HT-29 (cell line): ENCODE results near the gene SKI. TPM values are rescaled to one million over a fixed set of nuclear protein-coding genes. Genes with fewer than 3 reads are reported as not detected.
"Not testable (repeated sequence)": the region's sequence is repeated elsewhere in the genome, so short reads cannot be mapped to it uniquely, and the experiment has no call there.

Experiments
- DNase-seq: peaks from one replicate; pipeline ENCODE4 v3.0.0-alpha.2; 2015; ENCODE audit warnings: low spot score
- total RNA-seq: library from RNA; depleted of rRNA; stranded (reverse); fragments of >200 nt; shearing (Covaris generic); gene quantifications from 2 replicates; pipeline ENCODE4 v1.2.3, GENCODE V29; 2014

SKI gene
- total RNA-seq, 1 experiment from 2014 or later, result 15.2 TPM

DNA sequence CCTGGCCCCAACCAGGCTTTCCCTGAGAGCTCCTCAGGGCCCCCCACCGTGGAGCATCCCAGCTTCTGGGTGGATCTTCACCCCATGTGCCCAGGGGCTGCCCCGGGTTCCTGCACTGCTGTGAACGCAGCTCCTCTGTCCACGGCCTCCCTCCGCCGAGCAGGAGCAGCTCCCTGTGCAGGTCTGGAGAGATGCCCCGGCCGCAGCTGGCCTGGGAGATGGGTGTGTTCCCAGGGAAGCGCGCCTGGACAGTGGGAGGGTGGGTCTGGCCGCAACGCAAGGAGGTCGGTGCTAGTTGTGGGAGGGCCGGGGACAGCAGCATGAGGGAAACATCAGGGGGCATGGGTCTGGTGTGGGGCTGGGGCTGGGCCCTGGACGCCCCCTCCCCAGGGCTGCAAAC lies 91.9 kb downstream of the SKI start:
- DNase-seq, result no peak

DNA sequence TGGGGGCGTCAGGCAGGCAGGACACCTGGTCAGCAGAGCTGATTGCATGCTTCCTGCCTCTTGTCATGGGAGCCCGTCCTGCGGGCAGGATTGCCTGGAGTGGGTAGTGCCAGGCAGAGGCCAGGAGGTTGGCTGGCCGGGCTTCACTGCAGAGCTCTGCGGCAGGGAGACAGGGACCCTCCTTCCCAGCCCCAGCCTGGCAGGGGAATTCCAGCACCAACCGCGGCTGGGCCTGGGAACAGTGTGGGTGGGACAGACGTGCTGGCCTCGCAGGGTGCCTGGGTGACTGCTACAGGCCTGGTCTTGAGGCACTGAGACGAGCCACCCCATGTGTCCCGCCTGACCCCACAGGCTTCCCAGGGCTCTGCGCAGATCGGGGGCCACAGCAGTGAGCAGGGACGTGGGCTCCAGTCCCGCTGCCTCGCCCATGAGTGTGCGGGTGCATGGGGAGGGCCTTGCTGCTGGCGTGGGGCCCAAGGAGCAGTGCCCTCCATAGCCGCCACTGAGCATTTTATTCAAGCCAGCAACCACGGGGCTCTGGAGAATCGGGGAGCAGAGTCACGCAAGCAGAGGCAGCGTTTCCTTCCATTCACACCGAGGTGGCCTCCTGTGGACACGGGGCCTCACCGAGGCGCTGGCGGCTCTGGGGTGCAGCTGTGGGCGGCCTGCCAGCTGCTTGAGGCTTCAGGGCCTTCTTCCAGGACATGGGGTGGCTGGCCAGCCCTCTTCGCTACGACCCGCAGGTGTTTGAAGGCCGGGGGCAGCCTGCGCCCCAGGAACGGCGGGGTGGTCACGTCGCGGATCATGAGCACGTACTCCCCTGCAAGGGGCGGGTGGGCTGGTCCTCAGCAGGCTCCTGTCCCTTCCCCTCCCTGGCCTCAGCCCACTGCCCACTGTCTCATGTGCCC lies 92.9 kb downstream of the SKI start:
- no peak for DNase-seq

DNA sequence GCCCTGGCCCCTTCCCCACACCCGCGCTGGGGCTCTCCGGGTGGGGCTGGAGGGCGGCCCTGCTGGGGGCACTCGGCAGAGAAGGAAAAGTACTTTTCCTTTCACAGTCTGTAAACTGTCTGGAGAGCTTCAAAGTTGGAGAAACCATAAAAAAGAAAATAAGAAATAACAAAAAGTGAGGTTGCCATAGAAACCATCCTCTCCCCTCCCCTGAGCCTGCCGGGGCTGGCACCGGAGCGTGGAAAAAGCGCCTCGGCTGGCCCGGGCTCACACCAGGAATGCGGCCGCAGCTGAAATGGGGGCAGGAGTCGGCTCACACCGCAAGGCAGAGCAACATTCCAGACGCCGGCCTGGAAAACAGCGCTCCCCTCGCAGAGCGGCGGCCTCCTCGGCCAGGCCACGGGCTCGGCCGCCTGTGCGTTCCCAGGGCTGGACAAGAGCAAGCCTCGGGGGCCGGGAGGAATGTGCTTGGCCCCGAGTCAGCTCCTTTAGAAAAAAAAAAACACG lies 94.0 kb downstream of the SKI start:
- peak; percentile 56 for DNase-seq

DNA sequence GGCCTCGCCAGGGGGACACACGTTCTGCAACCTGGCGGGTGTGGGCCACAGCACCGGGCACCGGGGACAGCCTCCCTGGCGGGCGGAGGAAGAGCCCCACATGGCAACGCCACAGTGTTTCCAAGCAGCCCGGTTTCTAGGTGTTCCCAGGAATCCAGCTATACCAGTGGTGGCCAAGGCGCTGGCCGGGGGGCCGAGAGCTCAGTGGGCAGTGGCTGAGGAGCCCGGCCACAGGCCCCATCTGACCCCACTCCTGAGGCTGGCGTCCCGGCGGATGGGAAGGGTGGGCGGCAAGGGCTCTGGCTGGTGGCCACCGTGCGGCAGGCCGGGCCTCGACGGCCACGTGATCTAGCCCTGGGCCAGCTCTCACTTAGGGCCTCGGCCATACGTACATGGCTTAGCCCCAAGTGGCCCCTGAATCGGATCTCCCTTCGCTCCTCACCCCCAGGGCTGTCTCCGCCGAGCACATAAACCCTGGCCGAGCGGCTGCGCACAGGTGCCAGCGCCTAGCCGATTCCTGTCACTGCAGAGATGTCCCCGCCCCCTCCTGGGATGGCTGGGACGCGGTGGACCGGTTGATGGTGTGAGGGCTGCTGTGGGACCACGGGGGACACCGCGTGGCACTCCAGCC lies 94.6 kb downstream of the SKI start:
- peak; percentile 61 for DNase-seq

DNA sequence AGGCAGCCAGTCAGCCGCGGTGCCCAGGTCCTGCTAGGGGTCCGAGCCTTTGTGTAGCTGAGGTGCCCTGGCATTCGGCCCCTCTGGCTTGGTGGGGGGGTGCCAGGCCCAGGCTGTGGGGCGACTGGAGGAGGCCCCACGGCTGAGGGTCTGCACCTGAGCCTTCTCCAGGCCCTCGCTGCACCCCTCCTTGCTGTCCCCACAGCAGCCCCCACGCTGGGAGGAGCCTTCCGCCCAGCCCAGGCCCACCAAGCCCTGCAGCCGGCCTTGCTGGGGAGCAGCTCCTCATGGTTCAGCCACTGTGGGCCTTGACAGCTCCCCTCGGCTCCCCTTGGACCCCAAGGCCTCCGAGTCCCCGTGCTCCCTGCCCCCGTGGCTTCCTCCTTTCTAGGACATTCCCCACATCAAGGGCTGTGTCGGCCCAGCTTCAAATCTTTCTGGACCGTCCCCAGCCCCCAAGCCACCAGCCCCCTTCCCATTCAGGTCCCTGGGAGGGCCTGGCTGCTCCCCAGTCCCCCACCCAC lies 95.4 kb downstream of the SKI start:
- no peak for DNase-seq

DNA sequence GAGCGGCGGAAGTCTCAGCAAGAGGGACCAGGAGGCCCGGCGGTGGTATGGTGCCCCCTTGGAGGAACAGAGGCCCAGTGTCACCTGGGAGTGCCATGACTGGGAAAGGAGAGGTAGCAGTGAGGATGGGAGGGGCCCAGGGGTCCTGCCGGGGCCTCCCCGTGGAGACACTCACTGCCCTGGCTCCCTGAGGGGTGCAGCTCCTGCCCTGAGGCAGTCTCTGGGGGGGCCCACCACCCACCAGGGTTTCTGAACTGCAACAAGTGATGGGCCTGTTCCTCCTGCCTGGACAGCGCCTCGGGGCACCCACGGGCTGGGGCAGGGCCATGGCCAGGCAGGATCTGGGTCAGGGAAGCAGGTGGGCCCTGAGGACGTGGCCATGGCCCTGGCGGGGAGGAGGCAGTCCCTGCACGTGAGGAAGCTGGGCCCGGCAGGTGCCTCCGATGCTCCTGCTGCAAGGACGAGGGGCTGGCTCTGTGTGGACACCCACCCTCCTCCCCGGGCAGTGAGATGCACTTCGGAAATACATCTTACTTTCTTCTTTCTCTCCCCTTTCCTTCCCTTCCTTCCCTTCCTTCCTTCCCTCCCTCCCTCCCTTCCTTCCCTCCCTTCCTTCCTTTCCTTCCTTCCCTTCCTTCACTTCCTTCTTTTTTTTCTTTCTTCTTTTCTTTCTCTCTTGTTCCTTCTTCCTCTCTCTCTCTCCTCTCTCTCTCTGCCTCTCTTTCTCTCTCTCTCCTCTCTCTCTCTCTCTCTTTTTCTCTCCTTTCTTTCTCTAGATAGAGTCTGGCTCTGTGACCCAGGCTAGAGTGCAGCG lies 96.6 kb downstream of the SKI start:
- DNase-seq, result no peak

DNA sequence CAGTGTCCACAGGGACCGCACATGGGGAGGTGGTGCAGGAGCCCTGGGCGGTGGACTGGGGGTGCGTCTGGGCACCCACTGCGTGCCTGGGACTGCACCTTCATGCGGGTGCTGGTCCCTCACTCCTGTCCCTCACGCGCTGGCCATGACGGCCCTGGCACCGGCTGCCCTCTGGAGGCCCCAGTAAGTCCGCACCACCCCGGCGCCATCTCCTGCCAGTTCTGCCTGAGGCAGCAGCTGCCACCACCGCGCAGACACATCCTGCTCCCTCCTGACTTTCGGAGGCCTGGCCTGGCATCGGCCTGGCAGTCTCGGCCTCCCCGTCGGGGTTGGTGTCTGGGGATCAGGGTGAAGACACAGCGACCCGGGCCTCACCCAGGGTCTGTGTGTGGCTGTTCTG lies 98.4 kb downstream of the SKI start:
- no peak for DNase-seq

DNA sequence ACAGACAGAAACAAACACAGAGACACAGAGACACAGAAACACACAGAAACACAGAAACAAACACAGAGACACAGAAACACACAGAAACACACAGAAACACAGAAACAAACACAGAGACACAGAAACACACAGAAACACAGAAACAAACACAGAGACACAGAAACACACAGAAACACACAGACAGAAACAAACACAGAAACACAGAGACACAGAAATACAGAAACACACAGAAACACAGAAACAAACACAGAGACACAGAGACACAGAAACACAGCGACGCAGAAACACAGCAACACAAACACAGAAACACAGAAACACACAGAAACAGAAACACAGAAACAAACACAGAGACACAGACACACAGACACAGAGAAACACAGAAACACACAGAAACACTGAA lies 99.0 kb downstream of the SKI start:
- not testable (repeated sequence) for DNase-seq

DNA sequence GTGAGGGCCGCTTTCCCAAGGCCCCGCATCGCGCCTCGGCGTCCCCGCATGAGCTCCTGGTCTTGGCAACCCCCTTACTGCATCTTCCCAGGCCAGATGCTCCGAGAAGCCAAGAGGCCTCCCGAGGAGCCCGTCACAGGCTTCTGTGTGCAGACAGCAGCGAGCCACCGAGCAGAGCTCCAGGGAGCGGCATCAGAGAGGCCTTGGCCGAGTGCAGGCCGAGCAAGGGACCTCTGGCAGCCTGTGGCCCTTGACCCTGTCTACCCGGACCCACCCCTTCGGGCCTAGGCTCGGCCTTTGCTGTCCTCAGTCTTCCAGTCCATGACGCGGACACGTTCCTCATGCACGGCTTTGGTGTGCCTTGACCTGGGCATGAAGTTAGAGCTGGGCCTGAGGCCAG lies 99.7 kb downstream of the SKI start:
- no peak for DNase-seq

DNA sequence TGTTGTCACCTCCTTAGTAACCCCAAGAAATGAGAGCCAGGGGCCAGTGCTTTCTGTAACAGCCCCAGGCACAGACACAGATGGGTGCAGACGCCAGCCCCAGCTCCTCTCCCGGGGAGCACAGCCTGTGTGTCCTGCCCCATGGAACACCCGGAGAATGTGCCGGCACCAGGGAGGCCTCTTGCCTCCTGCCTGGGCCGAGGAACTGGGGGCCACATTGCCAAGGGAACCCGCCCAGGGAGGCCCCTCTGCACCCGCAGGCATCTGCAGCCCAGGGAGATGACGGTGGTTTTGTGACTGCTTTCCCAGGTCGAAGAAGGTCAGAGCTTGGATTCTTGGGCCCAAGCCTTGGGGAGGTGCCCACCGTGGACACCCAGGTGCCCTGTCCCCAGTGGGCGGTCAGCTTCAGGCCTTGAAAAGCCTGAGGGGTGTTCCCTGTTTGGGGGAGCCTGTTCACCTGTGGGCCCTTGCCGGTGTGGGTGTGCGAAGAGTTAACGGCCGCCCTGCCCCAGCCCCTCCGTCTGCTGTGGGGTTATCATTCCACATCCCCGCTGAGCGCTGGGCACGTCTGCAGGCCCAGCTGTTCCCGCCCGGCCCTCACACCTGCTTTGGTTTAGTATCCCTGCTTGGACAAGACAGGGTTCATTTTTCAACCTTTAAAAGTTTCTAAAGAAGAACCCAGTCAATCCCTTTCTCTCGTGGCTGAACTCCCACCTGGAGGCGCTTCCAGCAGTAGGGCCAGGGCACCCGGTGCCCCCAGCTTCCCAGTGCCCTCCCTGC lies 100.7 kb downstream of the SKI start:
- no peak for DNase-seq

DNA sequence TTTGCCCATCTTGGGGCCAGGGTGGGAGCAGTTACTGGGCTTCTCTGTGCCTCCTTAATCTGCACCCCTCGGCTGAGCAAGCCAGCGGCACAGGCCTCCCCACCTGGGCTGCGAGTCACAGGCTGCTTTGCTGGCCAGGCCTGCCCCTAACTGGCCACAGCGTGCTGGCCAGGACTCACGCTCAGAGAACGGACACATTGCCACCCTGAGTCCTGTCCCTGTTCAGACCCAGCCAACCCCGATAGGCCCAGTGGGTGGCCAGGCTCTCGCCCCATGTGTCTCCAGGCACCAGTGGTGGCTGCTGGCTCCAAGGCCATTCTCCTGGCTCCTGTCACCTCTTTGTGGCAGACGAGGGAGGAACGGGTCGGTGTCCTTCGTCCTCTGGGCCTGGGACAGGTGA lies 101.9 kb downstream of the SKI start:
- DNase-seq, result no peak

DNA sequence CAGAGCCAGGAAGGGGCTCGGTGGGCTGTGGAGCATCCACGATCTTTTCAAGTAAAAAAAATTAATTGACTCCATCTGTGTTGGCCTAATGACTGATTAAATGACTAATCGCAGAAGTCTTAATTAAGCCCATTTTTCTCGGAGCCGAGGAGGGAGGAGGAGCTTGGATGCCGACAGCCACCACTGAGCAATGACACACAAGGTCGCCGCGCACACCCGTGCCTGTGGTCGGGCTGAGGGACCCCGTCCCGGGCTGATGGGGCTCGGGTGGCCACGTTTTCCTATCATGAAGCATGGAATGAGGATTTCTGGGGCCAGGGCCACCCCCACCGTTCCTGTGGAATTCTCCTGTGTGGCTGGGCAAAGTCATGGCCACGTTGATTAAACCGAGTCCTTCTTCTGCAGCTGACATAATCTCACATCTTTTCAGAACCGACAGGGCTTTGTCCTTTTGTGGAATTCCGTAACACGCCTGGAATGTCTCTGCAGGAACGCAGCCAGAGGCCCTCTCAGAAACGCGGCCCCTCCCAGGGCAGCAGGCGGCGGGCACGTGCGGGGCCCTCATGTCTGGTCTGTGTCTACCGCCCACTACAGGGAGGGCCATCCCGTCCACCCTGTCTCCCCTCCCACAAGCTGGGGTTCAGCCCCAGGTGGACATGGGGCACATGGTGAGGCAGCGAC lies 102.5 kb downstream of the SKI start:
- DNase-seq, result no peak

DNA sequence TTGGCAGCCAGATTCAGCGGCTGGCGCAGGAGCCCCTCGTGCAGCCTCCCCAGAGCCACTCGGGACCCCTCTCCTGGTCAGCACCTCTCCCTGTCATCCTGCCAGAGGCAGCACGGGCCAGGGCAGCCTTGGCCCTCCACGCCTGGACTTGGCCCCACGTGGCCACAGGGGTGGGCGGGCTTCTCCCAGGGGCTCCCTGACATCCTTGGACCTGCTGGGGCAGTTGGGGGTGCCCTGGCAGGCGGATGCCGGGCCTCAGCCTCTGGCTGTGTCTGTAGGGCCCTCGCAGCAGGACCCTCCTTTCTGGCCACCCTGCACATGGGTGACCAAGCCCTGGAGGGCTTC lies 103.1 kb downstream of the SKI start:
- no peak for DNase-seq

DNA sequence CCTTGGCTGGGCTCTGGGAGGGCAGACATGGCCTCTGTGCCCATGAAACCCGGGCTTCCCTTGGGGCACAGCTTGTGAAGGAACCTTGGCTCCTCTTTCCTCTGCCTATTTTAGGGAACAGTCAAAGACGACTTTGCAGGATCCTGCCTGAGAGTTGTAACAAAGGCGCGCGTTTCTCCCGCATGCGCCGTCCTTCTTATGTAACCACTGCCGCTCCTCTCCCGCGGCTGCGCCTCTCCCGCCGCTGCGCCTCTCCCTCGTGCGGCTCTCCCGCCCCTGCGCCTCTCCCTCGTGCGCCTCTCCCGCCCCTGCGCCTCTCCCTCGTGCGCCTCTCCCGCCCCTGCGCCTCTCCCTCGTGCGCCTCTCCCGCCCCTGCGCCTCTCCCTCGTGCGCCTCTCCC lies 103.5 kb downstream of the SKI start:
- DNase-seq, result not testable (repeated sequence)

DNA sequence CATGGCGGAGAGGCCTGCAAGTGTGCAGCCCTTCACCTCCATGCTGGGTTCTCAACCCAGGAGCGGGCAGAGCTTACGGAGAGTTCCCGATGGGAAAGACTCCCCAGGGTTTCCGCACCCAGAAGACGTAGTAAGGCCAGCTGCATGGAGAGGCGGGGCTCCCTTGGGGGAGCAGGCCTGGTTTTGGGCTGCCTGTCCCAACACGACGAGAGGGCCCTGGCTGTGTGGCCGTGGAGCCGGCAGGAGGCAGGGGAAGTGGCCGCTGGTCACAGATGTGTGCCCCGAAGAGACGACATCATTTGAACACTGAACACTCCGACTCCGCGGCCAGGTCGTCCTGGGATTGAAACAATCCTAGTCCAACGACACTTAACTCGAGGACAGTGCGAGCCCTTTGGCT lies 106.2 kb downstream of the SKI start:
- no peak for DNase-seq

DNA sequence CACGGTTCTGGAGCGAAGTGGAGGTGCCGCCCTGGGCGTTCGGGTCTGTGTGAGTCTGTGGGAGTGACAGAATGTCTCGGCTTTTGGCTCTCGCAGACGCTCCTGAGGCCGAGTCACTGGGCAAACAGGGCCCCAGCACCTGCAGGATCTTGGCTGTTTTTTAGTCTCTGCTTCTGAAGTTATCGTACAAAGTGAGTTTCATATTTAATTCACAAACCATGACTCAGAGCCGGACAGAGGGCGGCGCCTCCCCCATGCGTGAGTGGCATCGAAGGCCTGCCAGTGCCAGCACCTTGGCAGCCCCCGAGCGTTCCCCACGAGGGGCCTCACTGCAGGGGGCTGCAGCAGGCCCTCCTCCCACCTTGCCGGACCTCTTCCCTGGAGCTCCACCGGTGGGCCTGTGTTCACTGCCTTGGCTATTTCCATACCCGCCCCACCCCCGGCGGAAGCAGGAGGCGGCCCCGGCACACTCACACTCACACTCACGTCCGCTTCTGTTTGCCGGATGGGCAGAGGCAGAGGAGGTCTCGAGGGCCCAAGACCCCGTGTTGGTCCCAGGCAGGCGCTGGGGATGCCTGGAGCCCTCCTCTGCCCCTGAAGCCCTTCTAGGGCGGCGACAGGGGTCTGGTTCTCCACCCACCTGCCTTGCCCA lies 106.9 kb downstream of the SKI start:
- no peak for DNase-seq

DNA sequence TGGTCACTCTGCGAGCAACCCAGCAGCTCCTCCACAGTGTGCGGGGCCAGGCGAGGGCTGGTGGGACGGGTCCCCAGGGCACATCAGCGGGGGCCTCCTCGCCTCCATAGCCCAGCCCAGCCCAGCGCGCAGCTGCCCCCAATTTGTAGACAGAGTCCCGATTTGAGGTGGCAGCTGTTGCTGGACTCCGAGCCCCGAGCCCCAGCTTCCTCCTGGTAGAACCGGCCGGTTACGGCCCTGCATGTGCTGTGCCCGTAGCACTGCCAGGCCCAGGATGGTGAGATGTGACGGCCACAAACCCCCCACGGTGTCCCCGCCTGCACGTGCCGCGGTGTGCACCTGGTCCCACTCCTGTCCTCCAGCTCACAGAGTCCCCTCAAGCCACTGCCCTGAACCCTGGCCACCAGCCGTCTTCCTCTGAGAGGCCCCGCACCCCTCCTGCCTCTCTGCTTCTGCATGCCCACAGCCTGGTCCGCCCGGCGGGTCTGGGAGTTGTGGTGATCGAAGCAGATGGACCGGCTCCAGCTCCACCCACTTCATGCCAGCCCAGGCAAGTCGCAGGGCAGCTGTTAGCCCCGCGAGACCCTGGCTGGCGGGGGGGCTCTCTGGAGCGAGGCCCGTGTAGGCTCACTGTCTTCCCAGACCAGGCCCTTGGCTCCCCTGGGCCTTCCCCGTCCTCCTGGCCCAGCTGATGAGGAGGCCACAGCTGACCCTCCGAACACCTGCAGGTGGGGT lies 107.8 kb downstream of the SKI start:
- DNase-seq, result no peak

DNA sequence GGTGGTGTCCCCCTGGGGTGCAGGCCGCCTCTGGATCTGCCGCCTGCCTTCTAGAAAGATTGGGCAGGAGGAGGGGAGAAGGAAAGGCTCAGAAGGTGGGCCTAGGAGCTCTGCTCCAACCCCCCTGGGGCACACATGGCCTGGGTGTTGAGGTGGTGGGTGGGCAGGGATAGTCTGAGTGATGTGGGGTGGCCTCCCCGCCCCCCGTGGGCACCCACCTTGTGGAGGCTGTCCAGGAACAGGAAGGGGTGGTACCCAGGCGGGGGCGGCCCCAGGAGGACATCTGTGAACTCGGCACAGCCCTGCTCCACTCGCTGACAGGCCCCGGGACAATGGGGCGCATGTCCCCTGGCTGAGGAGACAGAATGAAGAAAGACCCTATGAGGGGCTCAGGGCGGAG lies 108.4 kb downstream of the SKI start:
- DNase-seq, result no peak

DNA sequence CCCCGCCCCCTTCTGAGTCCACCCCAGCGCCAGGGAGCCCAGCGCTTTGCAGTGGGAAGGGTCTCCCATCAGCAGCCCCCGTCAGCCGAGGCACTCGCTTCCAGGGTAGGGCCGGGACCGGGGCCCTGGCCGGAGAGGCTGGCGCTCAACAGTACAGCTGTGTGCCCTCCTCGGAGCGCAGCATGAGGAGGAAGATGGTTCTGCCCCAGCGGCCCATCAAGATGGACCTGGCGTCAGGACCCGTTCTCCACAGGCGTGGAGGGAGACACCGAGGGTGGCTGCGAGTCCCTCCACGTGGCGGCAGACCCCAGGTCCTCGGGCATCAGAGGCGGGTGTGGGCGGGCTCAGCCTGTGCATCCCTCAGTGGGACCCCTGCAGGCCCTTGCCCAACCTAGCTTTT lies 109.0 kb downstream of the SKI start:
- no peak for DNase-seq
